HG03108 (cell line): Measurements from ENCODE around the gene DEPP1.

ENCODE experiments used
- ATAC-seq: cut with Tn5 transposase; IDR thresholded peaks from one replicate; pipeline ENCODE4 v1.9.1; 2021; ENCODE audit warnings: moderate library complexity; ENCODE audit not compliant: unreplicated experiment

Gene DEPP1

GRCh38 chr10:44980309-44981171 lies 1.9 kb upstream of the DEPP1 start:
- ATAC-seq, result no peak

DNA sequence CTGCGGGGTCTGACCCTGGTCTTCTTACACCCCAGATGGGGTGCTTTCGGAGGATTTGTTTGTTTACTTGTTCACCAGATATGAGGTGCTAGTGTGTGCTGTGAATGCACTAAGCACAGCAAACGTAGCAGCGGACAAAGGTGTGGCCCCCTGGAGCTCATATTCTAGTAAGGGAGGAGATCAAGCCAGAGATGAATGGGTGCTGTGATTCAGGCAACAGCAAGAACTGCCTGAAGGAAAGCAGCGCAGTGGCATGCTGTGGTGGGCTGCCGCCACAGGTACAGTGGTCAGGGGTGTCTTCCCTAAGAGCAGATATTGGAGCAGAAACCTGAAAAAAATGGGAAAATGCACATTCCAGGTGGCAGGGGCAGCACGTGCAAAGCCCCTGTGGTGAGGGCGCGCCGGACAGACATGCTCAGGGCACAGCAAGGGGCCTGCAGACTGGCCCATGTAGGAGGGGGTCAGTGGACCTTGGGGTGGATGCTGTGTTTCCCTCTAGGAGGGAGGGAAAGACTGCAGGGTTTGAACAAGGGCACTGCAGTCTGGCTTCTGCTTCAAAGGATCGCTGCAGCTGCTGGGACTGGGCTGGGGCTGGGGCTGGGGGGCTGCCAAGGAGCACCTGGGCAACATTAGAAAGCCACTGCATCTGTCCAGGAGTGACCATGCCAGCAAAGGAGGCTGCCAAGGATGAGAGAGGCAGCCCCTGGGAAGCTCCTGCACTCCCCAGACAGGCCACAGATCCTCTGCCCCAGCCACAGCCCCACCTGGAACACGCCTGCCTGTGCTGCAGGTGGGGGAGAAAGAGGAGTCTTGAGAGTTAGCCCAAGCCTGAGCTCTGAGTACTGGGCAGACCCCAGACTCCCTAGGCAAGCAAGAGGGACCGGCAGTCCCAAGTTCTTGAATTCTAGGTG lies 927 bp upstream of the DEPP1 start:
- no peak for ATAC-seq

GRCh38 chr10:44978213-44978569 lies 418 bp downstream of the DEPP1 start:
- no peak for ATAC-seq

GRCh38 chr10:44977287-44978212 lies 1.1 kb downstream of the DEPP1 start:
- no peak for ATAC-seq

DNA sequence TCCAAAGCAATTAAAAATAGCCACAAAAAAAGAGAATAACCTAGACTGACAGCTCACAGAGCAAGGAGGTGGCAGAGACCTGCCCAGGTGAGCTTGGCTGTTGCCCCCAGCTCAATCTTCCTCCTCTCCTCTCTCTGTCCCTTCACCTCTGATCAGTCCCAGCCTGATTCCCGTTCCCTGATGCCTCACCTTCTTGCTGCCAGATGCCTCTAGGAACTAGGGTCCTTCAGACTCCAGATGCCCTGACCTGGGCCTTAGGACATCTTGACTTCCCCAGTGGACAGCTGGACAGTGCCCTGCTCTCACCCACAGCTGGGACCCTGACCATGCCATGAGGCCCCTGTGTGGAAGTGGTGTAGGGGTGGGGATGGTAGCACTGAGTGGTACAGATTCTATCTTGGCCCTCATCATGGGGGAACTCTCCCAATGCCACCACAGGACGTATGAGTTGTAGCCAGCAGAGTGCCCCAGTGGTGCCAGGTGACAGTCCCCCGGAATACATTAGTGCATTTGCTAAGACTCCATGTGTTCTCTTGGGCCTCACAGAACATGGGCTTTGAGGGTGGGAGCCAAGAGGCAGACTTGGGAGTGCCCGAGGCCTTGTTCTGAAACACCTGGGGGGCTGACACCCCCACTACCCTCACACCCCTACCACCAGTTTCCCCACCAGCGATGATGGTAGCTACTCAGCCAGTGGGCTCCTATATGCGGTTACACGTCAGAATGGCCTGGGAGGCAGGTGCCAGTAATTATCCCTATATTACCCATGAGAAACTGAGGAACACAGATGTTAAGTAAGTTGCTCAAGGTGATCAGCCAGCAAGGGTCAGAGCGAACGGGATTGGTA lies 2.0 kb downstream of the DEPP1 start:
- no peak for ATAC-seq

DNA sequence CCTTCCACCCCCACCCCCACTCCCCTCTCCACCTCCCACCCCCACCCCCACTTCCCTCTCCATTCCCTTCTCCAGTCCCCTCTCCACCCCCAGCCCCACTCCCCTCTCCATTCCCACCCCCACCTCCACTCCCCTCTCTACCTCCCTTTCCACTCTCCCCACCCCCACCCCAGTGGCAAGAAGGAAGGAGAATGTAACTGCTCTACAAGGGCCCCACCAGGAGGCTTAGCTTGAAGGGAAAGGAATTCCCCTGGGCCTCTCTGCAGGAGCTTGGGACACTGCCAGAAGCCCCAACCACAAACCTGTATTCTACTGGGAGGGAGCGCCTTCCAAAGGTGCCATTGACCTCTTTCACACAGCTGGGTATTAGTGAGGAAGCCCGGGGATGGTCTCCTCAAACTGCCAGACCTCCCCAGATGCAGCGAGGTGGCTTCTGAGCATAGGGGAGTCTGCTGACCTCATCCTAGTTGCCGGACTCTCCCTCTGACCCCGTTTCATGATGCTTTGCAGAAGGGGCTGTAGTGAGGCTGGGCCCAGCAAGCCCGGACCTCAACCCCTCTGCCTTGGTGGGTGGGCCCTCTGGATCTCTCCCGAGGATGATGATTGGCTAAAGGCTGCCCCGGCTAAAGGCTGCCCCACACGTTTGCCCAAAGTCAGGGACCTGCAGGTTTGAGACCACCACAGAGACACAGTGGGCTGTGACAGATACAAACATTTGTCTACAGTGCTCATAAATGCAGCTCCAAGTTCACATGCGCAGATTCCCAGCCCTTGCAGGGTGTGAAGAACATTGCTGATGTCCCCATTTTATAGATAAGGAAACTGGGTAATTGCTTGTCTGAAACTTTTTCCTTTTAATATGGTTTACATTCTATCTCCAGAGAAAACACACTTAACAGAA lies 2.9 kb downstream of the DEPP1 start:
- ATAC-seq, result no peak

DNA sequence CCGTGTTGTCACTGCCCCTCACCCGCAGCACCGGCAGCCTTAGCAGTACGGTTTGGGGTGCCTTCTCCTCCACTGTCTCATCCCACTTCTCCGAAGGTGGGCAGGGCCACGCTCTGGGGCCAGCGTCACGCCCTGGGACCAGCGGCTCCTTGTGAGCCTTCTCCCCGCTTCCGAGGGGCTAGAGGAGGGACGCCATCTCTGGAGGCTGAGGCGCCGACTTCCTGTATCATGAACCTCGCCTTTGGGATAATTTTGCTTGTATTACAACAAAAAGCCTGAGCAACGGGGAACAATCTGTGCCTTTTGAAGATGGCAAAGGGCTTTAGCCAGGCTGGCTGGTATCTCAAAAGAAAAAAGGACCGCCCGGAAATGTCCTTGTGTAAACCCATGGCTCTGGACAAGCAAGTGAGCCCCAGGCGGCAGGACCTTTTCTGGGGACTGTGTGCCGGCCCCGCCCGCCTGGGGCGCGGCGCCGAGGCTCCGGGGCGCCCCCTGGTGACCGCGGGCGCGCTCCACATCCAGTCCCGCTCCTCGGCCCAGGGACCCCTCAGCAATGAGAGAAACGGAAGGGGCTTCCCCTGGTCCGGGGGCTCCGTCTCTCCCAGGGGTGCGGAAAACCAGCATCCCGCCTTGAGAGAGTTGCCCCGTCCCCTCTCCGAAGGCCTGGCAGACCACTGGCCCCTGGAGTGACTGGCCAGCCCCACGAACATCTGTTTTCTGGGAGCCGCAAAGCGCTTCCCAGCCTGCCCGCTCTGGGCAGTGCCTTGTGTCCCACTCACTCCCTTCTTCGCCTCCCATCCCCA lies 3.8 kb downstream of the DEPP1 start:
- peak; percentile 51 for ATAC-seq

DNA sequence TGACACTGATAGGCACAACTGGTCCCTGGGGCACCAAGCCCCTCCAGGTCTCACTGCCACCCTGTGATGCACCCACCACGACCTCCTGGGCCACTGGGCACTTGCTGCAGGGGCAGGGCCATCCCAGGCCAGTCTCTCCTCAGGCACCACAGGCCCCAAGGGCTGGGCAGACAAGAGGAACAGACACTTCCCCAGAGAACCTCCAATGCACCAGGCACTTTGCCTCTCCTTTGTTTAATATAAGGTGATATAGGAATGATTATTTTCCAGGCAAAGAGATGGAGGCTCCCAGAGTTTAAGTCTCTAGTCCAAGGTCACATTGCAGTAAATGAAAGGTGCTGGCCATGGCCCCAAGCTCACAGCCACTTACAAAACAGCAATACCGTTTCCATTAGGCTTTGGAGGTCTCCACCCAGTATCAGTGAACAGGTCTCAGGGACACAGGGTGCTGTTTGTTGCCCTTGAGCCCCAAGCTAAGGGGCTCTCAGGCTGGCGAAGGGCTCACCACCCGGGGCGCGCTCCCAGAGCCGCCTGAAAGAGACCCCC lies 4.5 kb downstream of the DEPP1 start:
- no peak for ATAC-seq

DNA sequence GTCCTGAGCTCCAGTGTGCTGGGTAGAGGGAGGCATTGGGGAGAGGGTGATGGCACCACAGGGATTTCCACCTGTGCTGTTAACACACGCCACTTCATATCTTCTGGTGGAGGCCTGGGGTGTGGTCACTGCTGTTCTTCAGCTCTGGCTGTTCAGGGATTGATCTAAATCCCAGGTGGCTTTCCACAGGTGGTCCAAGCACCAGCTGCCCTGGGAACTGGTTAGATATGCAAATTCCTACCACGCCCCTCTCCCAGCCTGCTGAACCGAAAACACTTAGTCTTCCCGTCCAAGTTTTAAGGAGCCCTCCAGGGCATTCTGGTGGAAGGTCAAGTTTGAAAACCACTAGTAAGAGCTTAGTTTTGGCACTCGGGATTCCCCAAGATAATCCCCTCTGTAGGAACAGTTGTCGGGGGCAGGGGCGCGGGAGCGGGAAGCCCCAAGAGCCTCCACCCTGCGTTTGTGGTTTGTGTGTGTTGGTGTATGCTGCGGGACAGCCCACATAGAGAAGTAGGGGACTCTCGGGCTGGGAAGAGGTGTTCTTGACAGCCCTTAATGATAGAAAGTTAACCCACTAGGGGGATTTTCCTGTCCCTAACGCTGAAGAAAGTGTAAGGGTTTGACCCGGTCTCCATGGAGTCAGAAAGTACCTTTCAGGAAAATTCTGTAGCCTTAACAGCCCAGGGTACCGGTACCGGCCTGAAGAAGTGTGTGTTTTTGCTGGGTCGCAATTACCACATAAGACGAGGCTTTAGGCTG lies 5.1 kb downstream of the DEPP1 start:
- no peak for ATAC-seq

- ATAC-seq, result no peak
Observed at GRCh38 chr10:44972874-44973306, 5.7 kb downstream of the DEPP1 start.

GRCh38 chr10:44971935-44972757 lies 6.5 kb downstream of the DEPP1 start:
- ATAC-seq, result no peak

- no peak for ATAC-seq
Observed at GRCh38 chr10:44971434-44971833, 7.2 kb downstream of the DEPP1 start.

GRCh38 chr10:44970812-44971395 lies 7.7 kb downstream of the DEPP1 start:
- ATAC-seq, result no peak

GRCh38 chr10:44969854-44970253 lies 8.8 kb downstream of the DEPP1 start:
- ATAC-seq, result no peak

DNA sequence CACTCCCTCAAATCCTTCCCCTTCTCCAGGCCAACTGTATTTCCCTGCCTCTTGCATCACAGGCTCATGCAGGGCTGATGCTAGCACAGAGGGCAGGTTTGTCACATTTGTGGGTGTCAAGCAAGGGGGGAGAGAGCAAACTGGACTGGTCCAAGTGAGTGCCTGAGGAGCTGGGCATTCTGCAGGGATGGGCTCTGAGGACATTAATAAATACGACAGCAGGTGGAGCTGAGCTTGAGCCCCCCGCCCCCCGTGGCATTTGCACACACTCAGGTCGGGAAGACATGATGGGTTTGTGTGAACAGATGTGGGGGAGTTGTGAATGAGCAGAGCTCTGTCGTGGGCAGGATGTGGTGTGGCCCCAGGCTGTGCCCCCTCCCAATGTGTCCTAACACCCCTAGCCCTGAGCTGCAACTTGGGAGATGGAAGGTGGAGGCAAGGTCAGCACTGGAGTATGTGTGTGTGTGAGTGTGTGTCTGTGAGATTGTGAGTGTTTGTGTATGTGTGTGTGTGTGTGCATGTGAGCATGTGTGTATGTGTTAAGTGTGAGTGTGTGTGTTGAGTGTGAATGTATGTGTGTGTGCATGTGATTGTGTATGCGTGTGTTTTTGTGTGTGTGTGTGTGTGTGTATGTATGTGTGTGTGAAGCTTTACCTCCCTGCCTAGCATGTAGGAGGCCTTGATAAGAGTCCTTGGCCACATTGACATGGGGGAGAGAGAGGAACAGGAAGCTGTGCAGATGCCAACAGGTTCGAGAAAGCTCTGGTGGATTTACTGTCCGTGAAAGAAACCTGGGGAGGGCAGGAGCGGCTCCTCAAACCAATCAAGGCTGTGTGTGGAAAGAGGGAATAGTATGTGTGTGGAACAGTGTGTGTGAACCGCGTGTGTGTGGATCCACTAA lies 9.9 kb downstream of the DEPP1 start:
- no peak for ATAC-seq
